Measurements from ENCODE around the gene TM4SF18. TPM values are rescaled to one million over a fixed set of nuclear protein-coding genes. Genes with fewer than 3 reads are reported as not detected.

TM4SF18 gene
- total RNA-seq, 1 experiment from 2014 or later, result 9.8 TPM

- no peaks in the 10 kb centered on the region for H3K9me3 ChIP-seq (ENCODE audit: control insufficient read depth, low read depth, low read length)
- H3K23me2 ChIP-seq (ENCODE audit: insufficient read length, low read depth, low read length, poor library complexity, severe bottlenecking), result no peaks in the 10 kb centered on the region
- H3K4me1 ChIP-seq (ENCODE audit: insufficient read depth, low read length), result peaks cover 2% of the 10 kb centered on the region; the same call in 1 of the 2 replicates
- H3K14ac ChIP-seq (ENCODE audit: insufficient read depth, low read length), result no peak overlapping the region
- no peak overlapping the region for H2BK120ac ChIP-seq (ENCODE audit: low read depth, low read length, poor library complexity, severe bottlenecking)
- no peaks in the 10 kb centered on the region for H3K27me3 ChIP-seq (ENCODE audit: insufficient read depth, low read length)
- no peak overlapping the region for H2BK12ac ChIP-seq (ENCODE audit: insufficient read length, low read depth, low read length)
- H3K27ac ChIP-seq (ENCODE audit: insufficient read length, low read depth, low read length), result no peak overlapping the region
- Mint-ChIP-seq H3K4me1 (peaks cover 15 to 25% of the 10 kb centered on the region in 2 experiments), H3K9me3 (no peaks in the 10 kb centered on the region), H3K27ac (no peak overlapping the region), H3K4me3 (no peak overlapping the region), H3K27me3 (ENCODE audit: low read depth) (no peaks in the 10 kb centered on the region), H3K36me3 (ENCODE audit: insufficient read depth in 1 of 3, low read depth in 3 of 3) (no peaks in the 10 kb centered on the region)
- H3K79me2 ChIP-seq (ENCODE audit: insufficient read depth, low read length), result no peaks in the 10 kb centered on the region
- H3K4me2 ChIP-seq (ENCODE audit: insufficient read depth, insufficient read length, low read length), result no peak overlapping the region
- H4K91ac ChIP-seq (ENCODE audit: insufficient read length, low read depth, low read length), result no peak overlapping the region
- H2AFZ ChIP-seq (ENCODE audit: low read length), result no peak overlapping the region
- no peak overlapping the region for H3K56ac ChIP-seq (ENCODE audit: insufficient read length, low read depth, low read length)
- DNase-seq, result no peak
- no peak overlapping the region for H2AK5ac ChIP-seq (ENCODE audit: insufficient read length, low read length)
- no peak overlapping the region for H2BK20ac ChIP-seq (ENCODE audit: low read depth, low read length, poor library complexity, severe bottlenecking)
- H2BK5ac ChIP-seq (ENCODE audit: insufficient read length, low read length), result no peak overlapping the region
- no peak overlapping the region for H3K23ac ChIP-seq (ENCODE audit: insufficient read length, low read depth, low read length)
- H3K9ac ChIP-seq (ENCODE audit: extremely low read depth, insufficient read length, low read length), result no peak overlapping the region
- no peak overlapping the region for H3K18ac ChIP-seq (ENCODE audit: insufficient read length, low read depth, low read length)
- no peaks in the 10 kb centered on the region for H4K20me1 ChIP-seq (ENCODE audit: control insufficient read depth, insufficient read depth, insufficient read length)
- no peak overlapping the region for H2BK15ac ChIP-seq (ENCODE audit: low read depth, low read length)
- no peak overlapping the region for H3T11ph ChIP-seq (ENCODE audit: low read length)
- TF ChIP-seq CTCF (conservative IDR thresholded peaks at IDR 0.05), result no peak
- WGBS (ENCODE audit: extremely low coverage, insufficient read length, low lambda C conversion rate), result no CpG with 5 or more reads among the region's 4 CpGs
- no peak overlapping the region for H3K4ac ChIP-seq (ENCODE audit: low read depth, low read length)
- H4K8ac ChIP-seq (replicated peaks; ENCODE audit: insufficient read length, low read depth, low read length), result no peak overlapping the region
- H3K79me1 ChIP-seq (ENCODE audit: insufficient read depth, low read depth, low read length, poor library complexity, severe bottlenecking), result no peaks in the 10 kb centered on the region
- H4K5ac ChIP-seq (ENCODE audit: insufficient read length, low read depth, low read length), result no peak overlapping the region
Measured at GRCh38 chr3:149342413-149343380, 9.3 kb upstream of the TM4SF18 start.

Measured in H9 (cell line).